ENCODE results near the gene ZNF362.
"Not testable (repeated sequence)": the region's sequence is repeated elsewhere in the genome, so short reads cannot be mapped to it uniquely, and the experiment has no call there.

DNA sequence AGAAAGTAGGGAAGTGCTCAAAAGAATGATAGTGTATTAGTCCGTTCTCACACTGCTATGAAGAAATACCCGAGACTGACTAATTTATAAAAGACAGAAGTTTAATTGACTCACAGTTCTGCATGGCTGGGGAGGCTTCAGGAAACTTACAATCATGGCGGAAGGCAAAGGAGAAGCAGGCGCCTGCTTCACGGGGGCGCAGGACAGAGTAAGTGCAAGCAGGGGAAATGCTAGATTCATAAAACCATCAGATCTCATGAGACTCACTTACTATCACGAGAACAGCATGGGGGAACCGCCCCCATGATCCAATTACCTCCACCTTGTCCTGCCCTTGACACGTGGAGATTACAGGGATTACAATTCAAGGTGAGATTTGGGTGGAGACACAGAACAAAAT lies 16.9 kb upstream of the ZNF362 start:
- not testable (repeated sequence) for TF ChIP-seq CTCF (IDR thresholded peaks at IDR 0.05 in 2 of 3, conservative IDR thresholded peaks at IDR 0.05 in 1 of 3; ENCODE audit: borderline replicate concordance in 1 of 3, insufficient read depth in 1 of 3, low read depth in 2 of 3, low read length in 2 of 3); CEBPB (IDR thresholded peaks at IDR 0.05; ENCODE audit: low read depth); YY1 (IDR thresholded peaks at IDR 0.05; ENCODE audit: extremely low read depth, insufficient replicate concordance, low read depth, low read length); POLR2AphosphoS5 (IDR thresholded peaks at IDR 0.05; ENCODE audit: low read depth, low read length); ZNF274 (IDR thresholded peaks at IDR 0.05; ENCODE audit: low read depth, low read length); EZH2 (IDR thresholded peaks at IDR 0.05)
- peak; percentile 55 for TF ChIP-seq POLR2A (IDR thresholded peaks at IDR 0.05; ENCODE audit: borderline replicate concordance, extremely low read depth, insufficient read depth, insufficient read length)

Measured in HCT116 (cell line).